Activated naive CD4-positive, alpha-beta T cell (primary cell): ENCODE results near the gene TNFAIP6.
"Not testable (repeated sequence)": the region's sequence is repeated elsewhere in the genome, so short reads cannot be mapped to it uniquely, and the experiment has no call there.

ENCODE experiments used
- DNase-seq, 4 experiments: peaks; one replicate each; lab custom pipeline; 2025; lab: John Stamatoyannopoulos, UW

TNFAIP6 gene

GRCh38 chr2:151361674-151362370 lies 4.4 kb downstream of the TNFAIP6 start:
- no peak for DNase-seq

- DNase-seq = no peak
These were observed 6.3 kb downstream of the TNFAIP6 start for GRCh38 chr2:151363709-151364108.

- no peak for DNase-seq
These were observed 10.2 kb downstream of the TNFAIP6 start for GRCh38 chr2:151367571-151367970.

- DNase-seq = no peak
These were observed 17.0 kb downstream of the TNFAIP6 start for GRCh38 chr2:151374436-151374835.

- no peak for DNase-seq
These were observed 21.8 kb downstream of the TNFAIP6 start for GRCh38 chr2:151379169-151379568.

- DNase-seq = no peak
These were observed 23.3 kb downstream of the TNFAIP6 start for GRCh38 chr2:151380580-151381235.

- no peak for DNase-seq
These were observed 23.9 kb downstream of the TNFAIP6 start for GRCh38 chr2:151381266-151381665.

GRCh38 chr2:151388011-151388410 lies 30.6 kb downstream of the TNFAIP6 start:
- DNase-seq = no peak

- DNase-seq = no peak
These were observed 34.0 kb downstream of the TNFAIP6 start for GRCh38 chr2:151391436-151391835.

GRCh38 chr2:151394509-151394908 lies 37.1 kb downstream of the TNFAIP6 start:
- no peak for DNase-seq

- no peak for DNase-seq
These were observed 38.4 kb downstream of the TNFAIP6 start for GRCh38 chr2:151395509-151396374.

- DNase-seq = no peak
These were observed 42.6 kb downstream of the TNFAIP6 start for GRCh38 chr2:151399981-151400380.

GRCh38 chr2:151401149-151401548 lies 43.8 kb downstream of the TNFAIP6 start:
- DNase-seq = no peak

GRCh38 chr2:151403914-151404313 lies 46.5 kb downstream of the TNFAIP6 start:
- DNase-seq = no peak

- no peak for DNase-seq
These were observed 48.0 kb downstream of the TNFAIP6 start for GRCh38 chr2:151405376-151405775.

GRCh38 chr2:151407281-151407680 lies 49.9 kb downstream of the TNFAIP6 start:
- no peak for DNase-seq

GRCh38 chr2:151408788-151409600 lies 51.6 kb downstream of the TNFAIP6 start:
- DNase-seq = no peak

GRCh38 chr2:151409601-151410484 lies 52.5 kb downstream of the TNFAIP6 start, which contains the start of gene RIF1:
TSS of gene RIF1 (plus strand) at chr2:151409902. CDS start at chr2:151410424, 522 bp downstream.
- DNase-seq = peak; percentile 51 to 68 (median 61)

GRCh38 chr2:151410485-151410834 lies 53.1 kb downstream of the TNFAIP6 start:
- peak in 3 of 4 experiments; percentile 20 to 39 (median 29) for DNase-seq

GRCh38 chr2:151417650-151418049 lies 60.3 kb downstream of the TNFAIP6 start:
- no peak for DNase-seq

- DNase-seq = not testable (repeated sequence)
These were observed 64.3 kb downstream of the TNFAIP6 start for GRCh38 chr2:151421681-151422080.
